Calu3 (cell line): ENCODE measurements around the gene EFCAB8. TPM values are rescaled to one million over a fixed set of nuclear protein-coding genes. Genes with fewer than 3 reads are reported as not detected.

Experiments used
- BruUV-seq: library from RNA; stranded (reverse); fragments of 400-500 nt; replicated peaks from 2 replicates; lab custom pipeline; 2021; lab: Mats Ljungman, UMichigan
- CTCF ChIA-PET: fragments of 300-600 bp; sonication (Branson Sonifier 250); formaldehyde crosslinking; loops from one replicate; lab custom pipeline; 2022; ENCODE audit warnings: antibody characterized with exemption; lab: Charles Lee
- DNase-seq: peaks from one replicate; pipeline ENCODE4 v3.0.0; 2022
- H3K27ac Mint-ChIP-seq: one replicate; pipeline ENCODE4 v1.8.0; 2022; ENCODE audit warnings: mixed read lengths; ENCODE audit not compliant: unreplicated experiment
- H3K27me3 Mint-ChIP-seq: one replicate; pipeline ENCODE4 v1.8.0; 2022; ENCODE audit warnings: mixed read lengths; ENCODE audit not compliant: unreplicated experiment
- H3K36me3 Mint-ChIP-seq: one replicate; pipeline ENCODE4 v1.8.0; 2022; ENCODE audit warnings: mild to moderate bottlenecking, moderate library complexity, mixed read lengths; ENCODE audit not compliant: insufficient read depth, unreplicated experiment
- H3K4me1 Mint-ChIP-seq: one replicate; pipeline ENCODE4 v1.8.0; 2022; ENCODE audit warnings: mild to moderate bottlenecking, low read depth, mixed read lengths; ENCODE audit not compliant: unreplicated experiment
- H3K4me3 Mint-ChIP-seq: one replicate; pipeline ENCODE4 v1.8.0; 2022; ENCODE audit warnings: mild to moderate bottlenecking, low read depth, moderate library complexity, mixed read lengths; ENCODE audit not compliant: unreplicated experiment
- H3K9me3 Mint-ChIP-seq: one replicate; pipeline ENCODE4 v1.8.0; 2022; ENCODE audit warnings: low read depth, mixed read lengths; ENCODE audit not compliant: unreplicated experiment
- CTCF ChIP-seq: fragments of 200-600 bp; IDR thresholded peaks from one replicate; pipeline ENCODE4 v1.8.0; 2022; ENCODE audit warnings: antibody characterized with exemption; ENCODE audit not compliant: unreplicated experiment
- intact Hi-C: fragments of 100-400 bp; cut with micrococcal nuclease; formaldehyde crosslinking; loops from one replicate; pipeline ENCODE4 v1.10.0; 2022; ENCODE audit not compliant: unreplicated experiment
- total RNA-seq: library from RNA; stranded (reverse); gene quantifications from 2 replicates; pipeline ENCODE4 v1.2.3, GENCODE V29; 2022

EFCAB8 gene
- total RNA-seq, 1 experiment from 2014 or later, result 1.1 TPM

DNA sequence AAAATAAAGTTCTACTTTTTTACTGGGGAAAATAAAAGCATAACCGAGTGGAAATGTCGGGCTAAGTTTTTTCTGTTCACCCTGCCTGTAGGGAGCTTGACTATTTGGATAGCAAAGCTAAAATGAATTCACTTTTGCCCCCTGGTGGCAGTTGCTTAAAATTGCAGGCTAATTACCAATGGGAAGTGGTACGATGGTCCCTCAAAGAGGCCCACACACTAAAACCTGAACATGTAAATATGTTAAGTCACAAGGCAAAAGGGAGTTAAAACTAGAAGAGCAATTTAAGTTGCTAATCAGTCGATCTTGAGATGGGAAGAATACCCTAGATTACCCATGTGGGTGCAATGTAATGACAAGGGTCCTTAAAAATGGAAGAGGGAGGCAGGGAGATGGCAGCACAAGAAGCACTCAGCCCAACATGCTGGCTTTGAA, 146.4 kb downstream of the EFCAB8 start:
- CTCF ChIA-PET, result interaction anchor here (0.6 to 1.2 kb wide), 3 partner anchors 24 to 808 kb away, joined by 3 read pairs; no protein-coding TSS in a partner anchor
- Mint-ChIP-seq H3K4me1 (no peaks in the 10 kb centered on the region), H3K27me3 (peaks cover 85% of the 10 kb centered on the region), H3K4me3 (no peak overlapping the region), H3K27ac (no peak overlapping the region), H3K9me3 (peaks cover 3% of the 10 kb centered on the region), H3K36me3 (no peaks in the 10 kb centered on the region)
- intact Hi-C loops, result no loop called here
- BruUV-seq, result no TSS peak
- peak; percentile 69 for TF ChIP-seq CTCF
- DNase-seq, result no peak

GRCh38 chr20:33005908-33006775, 147.4 kb downstream of the EFCAB8 start:
- Mint-ChIP-seq H3K4me3 (no peak overlapping the region), H3K27ac (no peak overlapping the region), H3K27me3 (peaks cover 85% of the 10 kb centered on the region), H3K9me3 (peaks cover 3% of the 10 kb centered on the region), H3K4me1 (no peaks in the 10 kb centered on the region), H3K36me3 (no peaks in the 10 kb centered on the region)
- DNase-seq, result no peak
- intact Hi-C loops, result no loop called here
- CTCF ChIA-PET, result no interaction called here
- no TSS peak for BruUV-seq
- TF ChIP-seq CTCF, result no peak

GRCh38 chr20:33006776-33007375, 148.2 kb downstream of the EFCAB8 start:
- H3K36me3 Mint-ChIP-seq, result no peaks in the 10 kb centered on the region
- peaks cover 3% of the 10 kb centered on the region for H3K9me3 Mint-ChIP-seq
- H3K4me1 Mint-ChIP-seq, result no peaks in the 10 kb centered on the region
- intact Hi-C loops, result no loop called here
- DNase-seq, result no peak
- CTCF ChIA-PET, result no interaction called here
- BruUV-seq, result no TSS peak
- TF ChIP-seq CTCF, result no peak
- no peak overlapping the region for H3K4me3 Mint-ChIP-seq
- H3K27me3 Mint-ChIP-seq, result peaks cover 85% of the 10 kb centered on the region
- no peak overlapping the region for H3K27ac Mint-ChIP-seq

- Mint-ChIP-seq H3K27me3 (peaks cover 85% of the 10 kb centered on the region), H3K36me3 (no peaks in the 10 kb centered on the region), H3K4me1 (no peaks in the 10 kb centered on the region), H3K4me3 (no peak within 1 kb of the TSS), H3K27ac (no peak within 1 kb of the TSS), H3K9me3 (peaks cover 3% of the 10 kb centered on the region)
- DNase-seq, result no peak
- CTCF ChIA-PET, result no interaction called here
- no peak for TF ChIP-seq CTCF
- intact Hi-C loops, result no loop called here
- no TSS peak for BruUV-seq
Observed at GRCh38 chr20:33007376-33008335, 148.9 kb downstream of the EFCAB8 start, which contains the start of gene BPIFB2. BPIFB2 (plus strand) TSS chr20:33007704; CDS start chr20:33008575, 871 bp downstream.
